DOHH2 (cell line): ENCODE results near the gene ATF7IP.

Experiments
- EZH2phosphoT487 ChIP-seq: fragments of 200-600 bp; sonication (generic); IDR thresholded peaks from 2 replicates; pipeline ENCODE4 v1.6.1; 2017; ENCODE audit warnings: borderline replicate concordance, mild to moderate bottlenecking, antibody characterized with exemption, low read length, moderate library complexity, mixed read lengths
- TF ChIP-seq, protein P1 (sequence below): fragments of 200-600 bp; sonication (generic); IDR thresholded peaks from one replicate; pipeline ENCODE4 v1.5.1; 2014; ENCODE audit warnings: antibody characterized with exemption, mild to moderate bottlenecking, low read depth, low read length; ENCODE audit not compliant: poor library complexity, severe bottlenecking

DNA sequence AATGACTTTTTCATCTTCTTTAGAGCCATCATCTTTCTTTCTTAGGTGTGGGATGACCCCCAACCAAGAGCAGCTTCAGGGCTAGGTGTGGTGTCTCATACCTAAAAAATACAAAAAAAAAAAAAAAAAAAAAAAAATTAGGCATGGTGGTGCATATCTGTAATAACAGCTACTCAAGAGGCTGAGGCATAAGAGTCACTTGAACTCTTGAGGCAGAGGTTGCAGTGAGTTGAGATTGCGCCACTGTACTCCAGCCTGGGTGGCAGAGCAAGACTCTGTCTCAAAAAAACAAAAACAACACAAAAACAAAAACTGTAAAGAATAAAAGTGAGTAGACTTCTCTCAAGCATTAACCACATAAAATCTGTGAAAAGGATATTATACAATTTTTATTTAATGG is 8.0 kb upstream of the ATF7IP start:
- TF ChIP-seq, protein P1, sequence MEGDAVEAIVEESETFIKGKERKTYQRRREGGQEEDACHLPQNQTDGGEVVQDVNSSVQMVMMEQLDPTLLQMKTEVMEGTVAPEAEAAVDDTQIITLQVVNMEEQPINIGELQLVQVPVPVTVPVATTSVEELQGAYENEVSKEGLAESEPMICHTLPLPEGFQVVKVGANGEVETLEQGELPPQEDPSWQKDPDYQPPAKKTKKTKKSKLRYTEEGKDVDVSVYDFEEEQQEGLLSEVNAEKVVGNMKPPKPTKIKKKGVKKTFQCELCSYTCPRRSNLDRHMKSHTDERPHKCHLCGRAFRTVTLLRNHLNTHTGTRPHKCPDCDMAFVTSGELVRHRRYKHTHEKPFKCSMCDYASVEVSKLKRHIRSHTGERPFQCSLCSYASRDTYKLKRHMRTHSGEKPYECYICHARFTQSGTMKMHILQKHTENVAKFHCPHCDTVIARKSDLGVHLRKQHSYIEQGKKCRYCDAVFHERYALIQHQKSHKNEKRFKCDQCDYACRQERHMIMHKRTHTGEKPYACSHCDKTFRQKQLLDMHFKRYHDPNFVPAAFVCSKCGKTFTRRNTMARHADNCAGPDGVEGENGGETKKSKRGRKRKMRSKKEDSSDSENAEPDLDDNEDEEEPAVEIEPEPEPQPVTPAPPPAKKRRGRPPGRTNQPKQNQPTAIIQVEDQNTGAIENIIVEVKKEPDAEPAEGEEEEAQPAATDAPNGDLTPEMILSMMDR: no peak
- TF ChIP-seq EZH2phosphoT487: no peak
